Measurements from ENCODE around the gene S100A10.

DNA sequence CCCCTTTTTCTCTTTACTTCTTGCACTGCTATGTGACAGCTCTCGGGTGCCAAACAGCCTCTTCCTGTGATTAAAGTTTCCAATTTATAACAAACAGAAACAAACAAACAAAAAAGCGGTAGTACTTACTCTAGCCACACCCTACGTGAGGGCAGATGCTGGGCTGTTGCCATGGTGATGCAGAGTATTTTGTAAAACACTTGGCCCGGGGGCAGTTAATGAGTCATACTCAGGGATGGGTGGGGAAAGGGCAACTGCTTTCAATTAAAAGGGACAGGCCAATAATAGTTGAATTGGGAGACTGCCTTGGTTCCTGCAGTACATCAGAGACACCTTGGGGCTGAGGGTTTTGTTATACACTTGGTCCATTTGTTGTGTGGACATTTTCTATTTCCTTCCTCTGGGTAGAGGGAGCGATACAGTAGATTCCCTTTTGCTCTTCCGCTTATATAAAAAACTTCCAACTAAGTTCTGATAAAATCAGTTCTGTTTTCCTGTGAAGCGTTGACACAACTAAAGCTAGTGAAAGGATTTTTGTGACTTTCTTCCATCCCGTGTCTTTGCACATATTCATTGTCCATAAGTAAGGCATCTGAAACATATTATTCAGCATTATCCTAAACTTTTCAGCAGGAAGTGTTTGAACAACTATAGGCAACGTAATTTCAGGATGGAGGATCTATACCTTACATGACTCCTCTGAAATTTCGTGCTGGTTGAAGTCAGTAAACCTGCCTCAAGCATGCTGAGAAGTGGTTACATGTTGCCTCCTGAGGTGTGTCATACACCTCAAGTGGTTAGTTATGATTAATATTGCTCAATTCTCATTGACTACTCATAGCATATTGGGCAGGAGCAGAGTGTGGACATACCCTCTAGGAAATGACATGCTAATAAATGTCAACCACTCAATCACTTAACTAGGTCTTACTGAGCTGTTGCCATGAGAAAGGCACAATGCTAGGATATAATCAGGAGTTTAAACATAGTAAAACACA, 47.6 kb downstream of the S100A10 start:
- TF ChIP-seq, protein P1, sequence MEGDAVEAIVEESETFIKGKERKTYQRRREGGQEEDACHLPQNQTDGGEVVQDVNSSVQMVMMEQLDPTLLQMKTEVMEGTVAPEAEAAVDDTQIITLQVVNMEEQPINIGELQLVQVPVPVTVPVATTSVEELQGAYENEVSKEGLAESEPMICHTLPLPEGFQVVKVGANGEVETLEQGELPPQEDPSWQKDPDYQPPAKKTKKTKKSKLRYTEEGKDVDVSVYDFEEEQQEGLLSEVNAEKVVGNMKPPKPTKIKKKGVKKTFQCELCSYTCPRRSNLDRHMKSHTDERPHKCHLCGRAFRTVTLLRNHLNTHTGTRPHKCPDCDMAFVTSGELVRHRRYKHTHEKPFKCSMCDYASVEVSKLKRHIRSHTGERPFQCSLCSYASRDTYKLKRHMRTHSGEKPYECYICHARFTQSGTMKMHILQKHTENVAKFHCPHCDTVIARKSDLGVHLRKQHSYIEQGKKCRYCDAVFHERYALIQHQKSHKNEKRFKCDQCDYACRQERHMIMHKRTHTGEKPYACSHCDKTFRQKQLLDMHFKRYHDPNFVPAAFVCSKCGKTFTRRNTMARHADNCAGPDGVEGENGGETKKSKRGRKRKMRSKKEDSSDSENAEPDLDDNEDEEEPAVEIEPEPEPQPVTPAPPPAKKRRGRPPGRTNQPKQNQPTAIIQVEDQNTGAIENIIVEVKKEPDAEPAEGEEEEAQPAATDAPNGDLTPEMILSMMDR (IDR thresholded peaks at IDR 0.05), result no peak
- TF ChIP-seq ZFX (IDR thresholded peaks at IDR 0.05; ENCODE audit: borderline replicate concordance), result no peak
